Measurements from ENCODE around the gene KCNG3. TPM values are rescaled to one million over a fixed set of nuclear protein-coding genes. Genes with fewer than 3 reads are reported as not detected.

KCNG3 gene
- total RNA-seq, 4 donors from 2014 or later: 0.37 to 1.1 TPM; not detected in 2

DNA sequence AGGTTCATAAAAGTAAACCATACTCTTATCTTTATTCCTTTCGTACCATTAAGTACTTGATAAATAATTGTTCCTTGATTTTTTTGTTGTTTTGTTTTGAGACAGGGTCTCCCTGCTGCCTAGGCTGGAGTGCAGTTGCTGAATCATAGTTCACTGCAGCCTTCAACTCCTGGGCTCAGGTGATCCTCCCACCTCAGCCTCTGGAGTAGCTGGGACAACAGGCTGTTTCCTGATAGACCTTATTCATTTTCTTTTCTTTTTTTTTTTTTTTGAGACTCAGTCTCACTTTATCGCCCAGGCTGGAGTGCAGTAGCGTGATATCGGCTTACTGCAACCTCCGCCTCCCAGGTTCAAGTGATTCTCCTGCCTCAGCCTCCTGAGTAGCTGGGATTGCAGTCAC is 5.5 kb downstream of the KCNG3 start:
- DNase-seq (ENCODE audit: low spot score) (no peak), ATAC-seq (ENCODE audit: low FRiP score) (no peak)
- TF ChIP-seq, protein P1, sequence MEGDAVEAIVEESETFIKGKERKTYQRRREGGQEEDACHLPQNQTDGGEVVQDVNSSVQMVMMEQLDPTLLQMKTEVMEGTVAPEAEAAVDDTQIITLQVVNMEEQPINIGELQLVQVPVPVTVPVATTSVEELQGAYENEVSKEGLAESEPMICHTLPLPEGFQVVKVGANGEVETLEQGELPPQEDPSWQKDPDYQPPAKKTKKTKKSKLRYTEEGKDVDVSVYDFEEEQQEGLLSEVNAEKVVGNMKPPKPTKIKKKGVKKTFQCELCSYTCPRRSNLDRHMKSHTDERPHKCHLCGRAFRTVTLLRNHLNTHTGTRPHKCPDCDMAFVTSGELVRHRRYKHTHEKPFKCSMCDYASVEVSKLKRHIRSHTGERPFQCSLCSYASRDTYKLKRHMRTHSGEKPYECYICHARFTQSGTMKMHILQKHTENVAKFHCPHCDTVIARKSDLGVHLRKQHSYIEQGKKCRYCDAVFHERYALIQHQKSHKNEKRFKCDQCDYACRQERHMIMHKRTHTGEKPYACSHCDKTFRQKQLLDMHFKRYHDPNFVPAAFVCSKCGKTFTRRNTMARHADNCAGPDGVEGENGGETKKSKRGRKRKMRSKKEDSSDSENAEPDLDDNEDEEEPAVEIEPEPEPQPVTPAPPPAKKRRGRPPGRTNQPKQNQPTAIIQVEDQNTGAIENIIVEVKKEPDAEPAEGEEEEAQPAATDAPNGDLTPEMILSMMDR (IDR thresholded peaks at IDR 0.05): no peak

DNA sequence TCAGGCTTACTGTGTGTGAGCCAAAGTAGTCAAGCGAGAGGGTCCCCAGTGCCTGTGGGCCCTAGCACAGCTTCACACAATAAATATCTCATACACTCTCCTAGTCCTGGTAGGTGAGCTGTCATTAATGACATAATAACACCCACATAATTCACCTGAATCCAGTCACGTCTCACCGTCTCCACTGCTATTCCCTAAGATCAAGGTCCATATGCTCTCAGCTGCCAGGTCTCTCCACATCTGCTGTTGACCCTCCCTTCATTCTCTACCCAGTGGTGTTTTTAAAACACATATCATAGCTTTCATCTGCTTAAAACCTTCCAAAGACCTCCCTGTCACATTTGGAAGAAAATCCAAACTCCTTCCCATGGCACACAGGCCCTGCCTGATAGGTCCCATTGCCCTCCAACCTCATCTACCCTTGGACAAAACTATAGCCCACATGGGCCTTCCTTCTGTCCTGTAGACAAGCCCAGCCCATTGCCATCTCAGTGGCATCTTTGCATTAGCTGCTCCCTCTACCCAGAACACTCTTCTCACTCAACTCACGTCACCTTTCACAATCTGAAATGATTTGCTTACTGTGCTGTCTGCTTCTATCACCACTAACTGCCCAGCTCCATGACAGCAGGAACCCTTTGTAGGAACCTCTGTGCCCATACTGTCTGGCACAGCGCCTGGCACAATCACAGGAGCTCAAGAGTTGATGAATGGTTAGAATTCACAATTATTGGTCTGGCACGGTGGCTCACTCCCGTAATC is 7.5 kb downstream of the KCNG3 start:
- TF ChIP-seq, protein P1 (IDR thresholded peaks at IDR 0.05): no peak
- DNase-seq (ENCODE audit: low spot score) (no peak), ATAC-seq (ENCODE audit: low FRiP score) (no peak)

DNA sequence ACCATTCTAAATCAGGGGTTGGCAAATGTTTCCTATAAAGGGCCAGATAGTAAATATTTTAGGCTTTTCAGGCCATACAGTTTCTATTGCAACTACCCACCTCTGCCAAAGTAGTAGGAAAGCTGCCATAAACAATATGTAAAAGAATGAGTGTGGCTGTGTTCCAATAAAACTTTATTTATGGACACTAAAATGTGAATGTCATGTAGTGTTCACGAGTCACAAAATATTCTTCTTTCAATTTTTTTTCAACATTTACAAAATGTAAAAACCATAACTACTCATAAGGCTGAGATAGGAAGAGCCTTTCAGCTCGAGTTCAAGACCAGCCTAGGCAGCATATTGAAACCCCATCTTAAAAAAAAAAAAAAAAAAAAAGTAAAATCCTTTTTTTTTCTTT is 13.4 kb downstream of the KCNG3 start:
- TF ChIP-seq, protein P1 (IDR thresholded peaks at IDR 0.05): no peak
- DNase-seq (ENCODE audit: low spot score): no peak
- no peak for ATAC-seq (ENCODE audit: low FRiP score)

DNA sequence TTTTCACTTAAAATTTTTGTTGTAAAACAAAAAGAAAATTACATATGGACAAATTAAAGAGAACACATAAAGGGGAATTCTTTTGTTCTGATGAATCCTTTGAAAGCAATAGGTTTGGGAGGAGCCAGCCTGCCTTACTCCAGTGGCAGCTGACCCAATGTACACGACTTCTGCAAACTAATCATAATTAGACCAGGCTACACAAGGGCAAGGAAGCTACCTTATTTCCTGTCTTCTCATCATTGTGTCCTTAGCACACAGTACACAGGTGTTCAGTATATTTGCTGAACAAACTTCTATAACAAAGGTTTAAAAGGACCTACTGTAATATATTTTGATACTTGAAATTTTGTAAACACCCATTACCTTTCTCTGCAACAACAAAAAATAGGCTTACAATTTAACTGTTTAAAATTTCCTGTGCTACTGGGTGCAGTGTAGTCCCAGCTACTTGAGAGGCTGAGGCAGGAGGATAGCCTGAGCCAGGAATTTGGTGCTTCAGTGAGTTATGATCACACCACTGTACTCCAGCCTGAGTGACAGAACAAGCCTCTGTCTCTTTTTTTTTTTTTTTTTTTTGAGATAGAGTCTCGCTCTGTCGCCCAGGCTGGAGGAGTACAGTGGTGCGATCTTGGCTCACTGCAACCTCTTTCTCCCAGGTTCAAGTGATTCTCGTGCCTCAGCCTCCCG is 18.9 kb downstream of the KCNG3 start:
- TF ChIP-seq, protein P1 (IDR thresholded peaks at IDR 0.05): no peak
- ATAC-seq (ENCODE audit: low FRiP score): no peak
- DNase-seq (ENCODE audit: low spot score): no peak

DNA sequence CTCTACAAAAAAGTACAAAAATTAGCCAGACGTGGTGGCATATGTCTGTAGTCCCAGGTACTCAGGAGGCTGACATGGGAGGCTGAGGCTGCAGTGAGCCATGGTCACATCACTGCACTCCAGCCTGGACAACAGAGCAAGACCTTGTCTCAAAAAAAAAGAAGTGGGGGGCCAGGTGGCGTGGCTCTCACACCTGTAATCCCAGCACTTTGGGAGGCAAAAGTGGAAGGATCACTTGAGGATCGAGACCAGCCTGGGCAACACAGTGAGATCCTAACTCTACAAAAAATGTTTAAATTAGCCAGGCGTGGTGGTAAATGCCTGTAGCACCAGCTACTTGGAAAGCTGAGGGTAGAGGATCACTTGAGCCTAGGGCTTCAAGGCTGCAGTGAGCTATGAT is 23.1 kb downstream of the KCNG3 start:
- DNase-seq (ENCODE audit: low spot score): no peak
- TF ChIP-seq, protein P1 (IDR thresholded peaks at IDR 0.05): no peak
- ATAC-seq (ENCODE audit: low FRiP score): no peak

DNA sequence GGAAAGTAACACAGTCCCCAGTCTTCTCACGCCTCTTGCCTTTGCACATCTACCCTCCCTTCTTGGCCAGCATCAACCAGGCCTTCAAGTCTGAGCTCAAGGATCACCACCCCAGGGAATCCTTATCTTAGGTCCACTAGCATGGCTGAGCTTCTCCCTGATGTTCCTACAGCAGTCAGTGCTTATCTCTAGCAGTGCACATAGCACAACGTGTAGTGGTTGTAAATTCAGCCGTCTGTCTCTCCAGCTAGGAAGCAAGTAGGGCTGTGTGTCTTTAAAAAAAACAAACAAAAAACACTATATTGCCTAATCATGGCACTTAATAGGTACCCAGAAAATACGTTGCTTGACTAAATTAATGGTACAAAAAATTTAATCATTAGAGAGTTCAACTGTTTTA is 29.2 kb downstream of the KCNG3 start:
- TF ChIP-seq, protein P1 (IDR thresholded peaks at IDR 0.05): no peak
- no peak for DNase-seq (ENCODE audit: low spot score)
- no peak for ATAC-seq (ENCODE audit: low FRiP score)

DNA sequence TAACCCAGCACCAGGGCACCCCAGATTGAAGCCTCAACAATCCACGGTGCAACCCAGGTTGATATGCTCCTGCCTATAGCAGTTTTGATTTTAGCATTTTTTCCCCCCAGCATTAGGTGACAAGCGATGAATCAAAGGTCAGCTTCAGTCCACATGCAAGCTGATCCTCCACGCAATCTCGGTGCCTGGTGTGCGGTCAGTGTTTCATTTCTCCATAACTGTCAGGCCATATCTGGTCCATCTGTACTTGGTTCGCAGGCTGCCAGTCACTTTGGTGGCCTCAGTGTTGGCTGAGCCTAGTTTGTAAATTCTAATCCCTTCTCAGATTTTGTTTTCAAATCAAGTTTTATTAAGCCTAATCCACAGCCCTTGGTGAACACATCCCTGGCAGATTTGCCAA is 30.2 kb downstream of the KCNG3 start:
- ATAC-seq (ENCODE audit: low FRiP score): no peak
- no peak for DNase-seq (ENCODE audit: low spot score)
- TF ChIP-seq, protein P1 (IDR thresholded peaks at IDR 0.05): no peak

All from omental fat pad (tissue), 4 donors.